A549 (cell line): ENCODE data around the gene SMARCA4.

ENCODE experiments used
- BHLHE40 ChIP-seq: IDR thresholded peaks from 2 replicates; pipeline ENCODE4 v1.6.1; 2012; ENCODE audit warnings: low read depth, low read length, inconsistent platforms
- POLR2A ChIP-seq: IDR thresholded peaks from 2 replicates; pipeline ENCODE4 v1.6.1; 2012; ENCODE audit warnings: mild to moderate bottlenecking, low read length
- RFX5 ChIP-seq: fragments of 450-650 bp; IDR thresholded peaks from 2 replicates; pipeline ENCODE4 v1.7.1; 2014; ENCODE audit warnings: antibody characterized with exemption, mild to moderate bottlenecking, moderate library complexity
- RNF2 ChIP-seq: fragments of 200-600 bp; sonication (generic); IDR thresholded peaks from 2 replicates; pipeline ENCODE4 v1.6.1; 2016; ENCODE audit warnings: low read depth, mild to moderate bottlenecking, antibody characterized with exemption, moderate library complexity, borderline replicate concordance
- TF ChIP-seq, protein P1 (sequence below): fragments of >200 bp; sonication (Bioruptor Twin); formaldehyde crosslinking; IDR thresholded peaks from 3 replicates; pipeline ENCODE4 v1.5.1; 2016

DNA sequence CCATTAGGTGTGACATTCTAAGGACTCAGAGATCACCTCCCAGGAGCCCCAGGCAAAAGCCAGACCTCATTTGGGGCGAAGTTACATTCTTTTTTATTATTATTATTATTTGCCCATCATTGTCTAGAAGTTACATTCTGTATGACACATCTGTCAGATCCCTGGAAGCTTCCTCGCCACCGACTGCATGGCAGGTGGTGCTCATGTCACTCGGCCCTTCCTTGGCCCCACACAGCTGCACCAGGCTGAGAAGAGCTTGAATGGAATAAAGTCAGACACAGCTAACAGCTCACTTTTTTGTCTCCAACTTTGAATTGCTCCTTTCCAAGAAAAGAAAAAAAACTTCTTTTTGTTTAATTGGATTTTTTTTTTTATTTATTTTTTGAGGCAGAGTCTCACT lies 87.0 kb downstream of the SMARCA4 start:
- TF ChIP-seq, protein P1, sequence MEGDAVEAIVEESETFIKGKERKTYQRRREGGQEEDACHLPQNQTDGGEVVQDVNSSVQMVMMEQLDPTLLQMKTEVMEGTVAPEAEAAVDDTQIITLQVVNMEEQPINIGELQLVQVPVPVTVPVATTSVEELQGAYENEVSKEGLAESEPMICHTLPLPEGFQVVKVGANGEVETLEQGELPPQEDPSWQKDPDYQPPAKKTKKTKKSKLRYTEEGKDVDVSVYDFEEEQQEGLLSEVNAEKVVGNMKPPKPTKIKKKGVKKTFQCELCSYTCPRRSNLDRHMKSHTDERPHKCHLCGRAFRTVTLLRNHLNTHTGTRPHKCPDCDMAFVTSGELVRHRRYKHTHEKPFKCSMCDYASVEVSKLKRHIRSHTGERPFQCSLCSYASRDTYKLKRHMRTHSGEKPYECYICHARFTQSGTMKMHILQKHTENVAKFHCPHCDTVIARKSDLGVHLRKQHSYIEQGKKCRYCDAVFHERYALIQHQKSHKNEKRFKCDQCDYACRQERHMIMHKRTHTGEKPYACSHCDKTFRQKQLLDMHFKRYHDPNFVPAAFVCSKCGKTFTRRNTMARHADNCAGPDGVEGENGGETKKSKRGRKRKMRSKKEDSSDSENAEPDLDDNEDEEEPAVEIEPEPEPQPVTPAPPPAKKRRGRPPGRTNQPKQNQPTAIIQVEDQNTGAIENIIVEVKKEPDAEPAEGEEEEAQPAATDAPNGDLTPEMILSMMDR = no peak
- TF ChIP-seq RFX5 (no peak), RNF2 (no peak), BHLHE40 (no peak), POLR2A (no peak)
